DMS 273 (cell line): ENCODE results near the gene BAG5.
A peak's percentile ranks its signal among the peaks of the same experiment; 100 is the strongest.

Experiments
- DNase-seq: peaks from one replicate; lab custom pipeline; 2025; ENCODE audit not compliant: unreplicated experiment; lab: John Stamatoyannopoulos, UW

Gene BAG5

GRCh38 chr14:103547455-103547940 is 15.0 kb downstream of the BAG5 start:
- no peak for DNase-seq

- DNase-seq: peak; percentile 85
Measured at GRCh38 chr14:103546652-103547454, 15.6 kb downstream of the BAG5 start.

- peak; percentile 45 for DNase-seq
Measured at GRCh38 chr14:103545915-103546651, 16.4 kb downstream of the BAG5 start.

- no peak for DNase-seq
Measured at GRCh38 chr14:103545219-103545914, 17.1 kb downstream of the BAG5 start.

GRCh38 chr14:103544388-103545218 is 17.9 kb downstream of the BAG5 start:
- peak; percentile 81 for DNase-seq

- no peak for DNase-seq
Measured at GRCh38 chr14:103543721-103544387, 18.6 kb downstream of the BAG5 start.

- DNase-seq: no peak
Measured at GRCh38 chr14:103543140-103543539, 19.3 kb downstream of the BAG5 start.

GRCh38 chr14:103542605-103543088 is 19.8 kb downstream of the BAG5 start:
- DNase-seq: peak; percentile 83

GRCh38 chr14:103541709-103542604 is 20.5 kb downstream of the BAG5 start:
- DNase-seq: peak; percentile 79

GRCh38 chr14:103540821-103541708 is 21.4 kb downstream of the BAG5 start:
- no peak for DNase-seq

GRCh38 chr14:103539056-103539825 is 23.2 kb downstream of the BAG5 start:
- peak; percentile 47 for DNase-seq

- peak; percentile 62 for DNase-seq
Measured at GRCh38 chr14:103538291-103539055, 24.0 kb downstream of the BAG5 start.

GRCh38 chr14:103537175-103537990 is 25.1 kb downstream of the BAG5 start:
- no peak for DNase-seq

- DNase-seq: peak; percentile 39
Measured at GRCh38 chr14:103536693-103537092, 25.8 kb downstream of the BAG5 start.

- DNase-seq: no peak
Measured at GRCh38 chr14:103535891-103536565, 26.4 kb downstream of the BAG5 start.
